ENCODE measurements around the gene C16orf92.
A peak's percentile ranks its signal among the peaks of the same experiment; 100 is the strongest.

C16orf92 gene

GRCh38 chr16:30063278-30063892 is 40.4 kb downstream of the C16orf92 start:
- DNase-seq = no peak

- DNase-seq = peak; percentile 44 to 77 (median 67)
Observed at GRCh38 chr16:30063893-30064728, 41.1 kb downstream of the C16orf92 start.

GRCh38 chr16:30064729-30065101 is 41.7 kb downstream of the C16orf92 start:
- DNase-seq = no peak

GRCh38 chr16:30065102-30065942 is 42.3 kb downstream of the C16orf92 start, which contains the start of gene ALDOA:
TSS of gene ALDOA (plus strand) at chr16:30065760. CDS start at chr16:30066898, 1,138 bp downstream.
- peak; percentile 99 to 100 (median 99) for DNase-seq

GRCh38 chr16:30065943-30066760 is 43.2 kb downstream of the C16orf92 start:
- DNase-seq = peak; percentile 63 to 84 (median 73)

GRCh38 chr16:30066761-30067583 is 44.0 kb downstream of the C16orf92 start:
- DNase-seq = peak; percentile 49 to 74 (median 66)

GRCh38 chr16:30067584-30067916 is 44.6 kb downstream of the C16orf92 start:
- DNase-seq = no peak

GRCh38 chr16:30068333-30068732 is 45.3 kb downstream of the C16orf92 start:
- DNase-seq = no peak

GRCh38 chr16:30068750-30069610 is 46.0 kb downstream of the C16orf92 start:
- peak; percentile 40 to 64 (median 50) for DNase-seq

- DNase-seq = no peak
Observed at GRCh38 chr16:30069611-30070462, 46.8 kb downstream of the C16orf92 start.

GRCh38 chr16:30070490-30070889 is 47.5 kb downstream of the C16orf92 start:
- no peak for DNase-seq

Data from suppressor macrophage (primary cell).